H1 (cell line): ENCODE data around the gene ADM2. TPM values are rescaled to one million over a fixed set of nuclear protein-coding genes. Genes with fewer than 3 reads are reported as not detected.

ENCODE experiments used
- CTCF ChIA-PET: fragments of 300-600 bp; sonication (Branson Sonifier 250); formaldehyde crosslinking; loops from one replicate; lab custom pipeline; 2021; ENCODE audit not compliant: partially characterized antibody; lab: Charles Lee
- POLR2A ChIA-PET: fragments of 300-600 bp; sonication (Branson Sonifier 250); formaldehyde crosslinking; loops from one replicate; lab custom pipeline; 2021; ENCODE audit warnings: inconsistent platforms; ENCODE audit not compliant: partially characterized antibody; lab: Charles Lee
- DNase-seq, 2 experiments: peaks; one replicate each; pipeline versions ENCODE4 v3.0.0 to v3.0.0-alpha.2; 2010 to 2022; ENCODE audit warnings: low spot score in 2 of 2, low read depth in 1 of 2, mixed read lengths in 1 of 2
- FAIRE-seq: peaks from 2 replicates; lab custom pipeline; 2011; peaks lifted over from hg19 to GRCh38; lab: Jason Lieb, UNC
- H2AFZ ChIP-seq: 2 replicates; pipeline ENCODE4 v1.8.1; 2012; ENCODE audit warnings: low read length, inconsistent platforms
- H2AK5ac ChIP-seq: 2 replicates; pipeline ENCODE4 v1.6.1; 2013; ENCODE audit warnings: low read depth, low read length
- H2BK120ac ChIP-seq: replicated peaks from 2 replicates; pipeline ENCODE3; 2013; ENCODE audit warnings: low read depth, low read length, inconsistent platforms
- H2BK12ac ChIP-seq: 2 replicates; pipeline ENCODE4 v1.6.1; 2013; ENCODE audit warnings: low read depth, low read length
- H2BK15ac ChIP-seq: 2 replicates; pipeline ENCODE4 v1.6.1; 2013; ENCODE audit warnings: low read length
- H2BK20ac ChIP-seq: 2 replicates; pipeline ENCODE4 v1.6.1; 2013; ENCODE audit warnings: low read length
- H2BK5ac ChIP-seq: 2 replicates; pipeline ENCODE4 v1.6.1; 2013; ENCODE audit warnings: low read depth, low read length
- H3K14ac ChIP-seq: 2 replicates; pipeline ENCODE4 v1.6.1; 2013; ENCODE audit warnings: inconsistent platforms; ENCODE audit not compliant: insufficient read length
- H3K18ac ChIP-seq: 2 replicates; pipeline ENCODE4 v1.6.1; 2013; ENCODE audit warnings: low read length; ENCODE audit errors: extremely low read depth
- H3K23ac ChIP-seq: 2 replicates; pipeline ENCODE4 v1.6.1; 2013; ENCODE audit warnings: inconsistent platforms; ENCODE audit not compliant: insufficient read length
- H3K23me2 ChIP-seq: 2 replicates; pipeline ENCODE4 v1.6.1; 2013; ENCODE audit warnings: low read depth, low read length
- H3K27ac ChIP-seq: 2 replicates; pipeline ENCODE4 v1.6.1; 2011; ENCODE audit warnings: low read depth, low read length, inconsistent platforms
- H3K27me3 ChIP-seq, 4 experiments: replicated peaks in 1 of 4; 1 replicate in 1 of 4; 2 replicates in 3 of 4; pipeline versions ENCODE4 v1.6.1 to v1.8.1; 2011 to 2013; ENCODE audit warnings: low read length in 3 of 4, mild to moderate bottlenecking in 3 of 4, inconsistent platforms in 2 of 4, mixed read lengths in 2 of 4, moderate library complexity in 1 of 4; ENCODE audit not compliant: control insufficient read depth in 3 of 4, insufficient read depth in 3 of 4; ENCODE audit errors: extremely low read depth in 1 of 4
- H3K36me3 ChIP-seq, 4 experiments: 2 replicates each; pipeline versions ENCODE4 v1.6.1 to v1.8.1; 2011 to 2013; ENCODE audit warnings: mild to moderate bottlenecking in 4 of 4, low read length in 3 of 4, moderate library complexity in 2 of 4, control low read depth in 1 of 4, inconsistent platforms in 1 of 4; ENCODE audit not compliant: insufficient read depth in 4 of 4, control insufficient read depth in 2 of 4
- H3K4ac ChIP-seq: replicated peaks from 2 replicates; pipeline ENCODE3; 2013; ENCODE audit warnings: low read length, low read depth, mixed read lengths, inconsistent platforms; ENCODE audit not compliant: insufficient read length
- H3K4me1 ChIP-seq, 4 experiments: replicated peaks in 1 of 4; 1 replicate in 1 of 4; 2 replicates in 3 of 4; pipeline versions ENCODE4 v1.6.1 to v1.8.1; 2011 to 2013; ENCODE audit warnings: low read length in 3 of 4, inconsistent platforms in 2 of 4, mixed read lengths in 1 of 4; ENCODE audit not compliant: insufficient read depth in 4 of 4, control insufficient read depth in 3 of 4
- H3K4me2 ChIP-seq, 2 experiments: 2 replicates each; pipeline versions ENCODE4 v1.6.1 to v1.8.1; 2011 to 2013; ENCODE audit warnings: low read depth in 2 of 2, low read length in 2 of 2, control low read depth in 1 of 2, inconsistent platforms in 1 of 2, mild to moderate bottlenecking in 1 of 2; ENCODE audit not compliant: insufficient read depth in 1 of 2
- H3K4me3 ChIP-seq, 4 experiments: fragments of 200-600, 300-600 bp in 1 of 4; sonication (generic), shearing (Covaris generic), sonication (Bioruptor Twin) in 1 of 4; 2 replicates each; pipeline versions ENCODE4 v1.5.1 to v1.8.1; 2011 to 2016; ENCODE audit warnings: low read length in 4 of 4, low read depth in 3 of 4, control low read depth in 2 of 4, inconsistent platforms in 2 of 4, mild to moderate bottlenecking in 2 of 4, mixed read lengths in 1 of 4, moderate library complexity in 1 of 4; ENCODE audit not compliant: insufficient read depth in 2 of 4; ENCODE audit errors: extremely low read depth in 1 of 4
- H3K56ac ChIP-seq: replicated peaks from 2 replicates; pipeline ENCODE3; 2013; ENCODE audit warnings: low read depth, mild to moderate bottlenecking, mixed read lengths, low read length, inconsistent platforms; ENCODE audit not compliant: insufficient read length
- H3K79me1 ChIP-seq: 2 replicates; pipeline ENCODE4 v1.6.1; 2013; ENCODE audit warnings: low read depth, low read length, control low read depth
- H3K79me2 ChIP-seq, 2 experiments: 2 replicates each; pipeline versions ENCODE4 v1.6.1 to v1.8.1; 2012 to 2013; ENCODE audit warnings: low read length in 2 of 2, mild to moderate bottlenecking in 2 of 2, inconsistent platforms in 1 of 2; ENCODE audit not compliant: insufficient read depth in 2 of 2, control insufficient read depth in 1 of 2
- H3K9ac ChIP-seq, 4 experiments: replicated peaks in 1 of 4; 1 replicate in 1 of 4; 2 replicates in 3 of 4; pipeline versions ENCODE4 v1.6.1 to v1.8.1; 2011 to 2013; ENCODE audit warnings: low read depth in 3 of 4, low read length in 3 of 4, control low read depth in 2 of 4, mild to moderate bottlenecking in 2 of 4, moderate library complexity in 2 of 4, inconsistent platforms in 1 of 4; ENCODE audit errors: extremely low read depth in 1 of 4
- H3K9me3 ChIP-seq, 2 experiments: 2 replicates each; pipeline versions ENCODE4 v1.6.1 to v1.8.1; 2012 to 2013; ENCODE audit warnings: mild to moderate bottlenecking in 2 of 2, moderate library complexity in 2 of 2, control low read depth in 1 of 2, inconsistent platforms in 1 of 2, low read depth in 1 of 2, low read length in 1 of 2, mixed read lengths in 1 of 2; ENCODE audit not compliant: insufficient read depth in 2 of 2
- H4K20me1 ChIP-seq, 2 experiments: replicated peaks in 1 of 2; 2 replicates each; pipeline versions ENCODE3 to v1.8.1; 2011 to 2013; ENCODE audit warnings: inconsistent platforms in 2 of 2, low read length in 2 of 2, mild to moderate bottlenecking in 1 of 2; ENCODE audit not compliant: insufficient read depth in 2 of 2, control insufficient read depth in 1 of 2
- H4K5ac ChIP-seq: 2 replicates; pipeline ENCODE4 v1.6.1; 2013; ENCODE audit warnings: low read length, low read depth, mixed read lengths, inconsistent platforms; ENCODE audit not compliant: insufficient read length
- H4K8ac ChIP-seq: 2 replicates; pipeline ENCODE4 v1.8.0; 2013; ENCODE audit warnings: mild to moderate bottlenecking, moderate library complexity, low read length, inconsistent platforms; ENCODE audit not compliant: insufficient read depth; ENCODE audit errors: extremely low read depth
- H4K91ac ChIP-seq: replicated peaks from 2 replicates; pipeline ENCODE3; 2013; ENCODE audit warnings: low read length, mixed read lengths, inconsistent platforms; ENCODE audit not compliant: insufficient read length
- CTBP2 ChIP-seq: IDR thresholded peaks from 2 replicates; pipeline ENCODE4 v1.7.0; 2011; ENCODE audit warnings: borderline replicate concordance, mild to moderate bottlenecking, moderate library complexity, mixed read lengths, low read length; ENCODE audit not compliant: insufficient read depth, insufficient read length
- RBBP5 ChIP-seq: IDR thresholded peaks from 2 replicates; pipeline ENCODE4 v1.7.1; 2012; ENCODE audit warnings: low read depth, mild to moderate bottlenecking, inconsistent platforms, low read length, moderate library complexity, borderline replicate concordance
- WGBS, 2 experiments: shearing (Covaris generic) in 1 of 2; methylation state at CpG; one replicate each; pipeline versions ENCODE4 v1.1.6 to v1.1.7; 2013 to 2015; ENCODE audit warnings: low lambda C conversion rate in 2 of 2, mixed read lengths in 2 of 2, inconsistent platforms in 1 of 2, low coverage in 1 of 2, missing lambda C conversion rate in 1 of 2; ENCODE audit not compliant: insufficient replicate concordance in 2 of 2, insufficient coverage in 1 of 2, insufficient read length in 1 of 2; ENCODE audit errors: extremely low coverage in 1 of 2, missing lambda C conversion rate in 1 of 2; 5-methylcytosine and 5-hydroxymethylcytosine counted together
- polyA plus RNA-seq, 7 experiments: library from polyadenylated mRNA; depleted of rRNA in 3 of 7; stranded (reverse) in 5 of 7; unstranded in 2 of 7; fragments of >200 nt in 5 of 7; fragments of 200-250 nt in 2 of 7; gene quantifications; 1 replicate in 5 of 7; 2 replicates in 1 of 7; 4 replicates in 1 of 7; pipeline versions ENCODE4 v1.2.1 to v1.2.3, GENCODE V29; 2011 to 2013; ENCODE audit warnings: missing spikeins in 2 of 7, mixed read lengths in 2 of 7
- total RNA-seq: library from RNA; stranded (reverse); fragmentation: NEBNext Ultra II Directional; extraction: Animal tissue kit (Norgen Biotek cat#: 25700); gene quantifications from 2 replicates; pipeline ENCODE4 v1.2.1, GENCODE V29; 2021

The ADM2 gene
- total and polyA plus RNA-seq, 2 of the 8 experiments (the other 6 are each of a cell fraction or from before 2014, with no cell fraction given): 3.3 to 7.5 TPM

DNA sequence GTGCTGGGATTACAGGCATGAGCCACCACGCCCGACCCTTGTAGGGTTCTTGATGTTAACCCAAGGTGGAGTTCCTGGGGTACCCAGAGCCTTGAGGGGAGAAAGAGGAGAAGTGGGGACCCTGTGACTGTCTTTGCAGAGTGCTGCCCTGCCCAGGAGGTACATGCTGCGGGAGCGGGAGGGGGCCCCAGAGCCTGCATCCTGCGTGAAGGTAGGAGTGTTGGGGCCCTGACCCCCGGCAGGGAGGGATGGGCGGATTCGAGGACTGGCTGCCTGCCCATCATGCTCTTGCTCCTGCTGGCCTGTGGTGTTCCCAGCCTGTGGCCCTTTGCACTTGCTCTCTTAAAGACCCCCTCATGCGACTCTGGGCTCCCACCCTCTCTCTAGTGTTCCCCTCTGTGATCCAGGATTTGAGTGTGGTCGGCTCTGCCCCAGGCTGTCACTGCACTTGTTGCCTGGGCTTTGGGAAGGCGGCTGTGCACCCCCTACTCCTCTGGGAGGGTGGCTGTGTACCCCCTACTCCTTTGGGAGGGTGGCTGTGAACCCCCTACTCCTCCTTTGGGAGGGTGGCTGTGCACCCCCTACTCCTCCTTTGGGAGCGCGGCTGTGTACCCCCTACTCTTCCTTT lies 39.6 kb downstream of the ADM2 start:
- FAIRE-seq (no peak), DNase-seq (no peak)
- TF ChIP-seq CTBP2: no peak
- TF ChIP-seq RBBP5: no peak
- H2AFZ ChIP-seq: no peak overlapping the region
- H2BK120ac ChIP-seq: no peak overlapping the region
- no peak overlapping the region for H3K4me3 ChIP-seq
- no peak overlapping the region for H2AK5ac ChIP-seq
- peaks cover 6% of the 10 kb centered on the region; the same call in 1 of the 2 replicates for H3K79me1 ChIP-seq
- peaks cover 4 to 25% (median 19%) of the 10 kb centered on the region in 4 experiments; a peak in 7 of 8 replicates for H3K36me3 ChIP-seq
- no peak overlapping the region for H3K56ac ChIP-seq
- peaks cover 0 to under 1% of the 10 kb centered on the region in 2 experiments; a peak in 1 of 4 replicates for H3K79me2 ChIP-seq
- H2BK12ac ChIP-seq: no peak overlapping the region
- H3K4me2 ChIP-seq: no peak overlapping the region
- no peak overlapping the region for H3K23ac ChIP-seq
- H3K14ac ChIP-seq: no peak overlapping the region
- POLR2A ChIA-PET: no interaction called here
- H3K27me3 ChIP-seq: no peaks in the 10 kb centered on the region
- no peak overlapping the region for H4K5ac ChIP-seq
- peaks cover 0 to 3% (median 0%) of the 10 kb centered on the region in 4 experiments; a peak in 2 of 7 replicates for H3K4me1 ChIP-seq
- no peak overlapping the region for H3K9ac ChIP-seq
- no peak overlapping the region for H2BK5ac ChIP-seq
- H3K23me2 ChIP-seq: peaks cover 9% of the 10 kb centered on the region; the same call in 1 of the 2 replicates
- CTCF ChIA-PET: no interaction called here
- H3K4ac ChIP-seq: no peak overlapping the region
- H4K8ac ChIP-seq: 0 out of 2 replicates have a peak overlapping the region, but pooled peaks have one; percentile 28
- no peak overlapping the region for H3K27ac ChIP-seq
- H3K18ac ChIP-seq: no peak overlapping the region
- H4K20me1 ChIP-seq: peaks cover 3 to 17% of the 10 kb centered on the region in 2 experiments
- no peak overlapping the region for H4K91ac ChIP-seq
- no peak overlapping the region for H2BK15ac ChIP-seq
- H3K9me3 ChIP-seq: no peaks in the 10 kb centered on the region
- WGBS, 2 experiments: 82% methylated on average over 10 of the region's 13 CpGs; no CpG with 5 or more reads in 1 of the 2 experiments
- no peak overlapping the region for H2BK20ac ChIP-seq
